Stomach (tissue), 4 donors: ENCODE measurements around the gene MYLK2.

Experiments
- POLR2A ChIP-seq, 4 donors: fragments of 450-650 bp; IDR thresholded peaks; one replicate each; pipeline ENCODE4 v1.6.1; 2016; ENCODE audit warnings: antibody characterized with exemption in 4 of 4, control low read depth in 2 of 4, mild to moderate bottlenecking in 1 of 4, moderate library complexity in 1 of 4
- POLR2AphosphoS5 ChIP-seq, 3 donors: sonication (generic); formaldehyde crosslinking; IDR thresholded peaks; one replicate each; pipeline ENCODE4 v1.6.1; 2016; ENCODE audit warnings: antibody characterized with exemption in 3 of 3
- TF ChIP-seq, protein P1 (sequence below), 7 experiments: fragments of 450-650 bp in 4 of 7; fragments of 200-600 bp in 3 of 7; sonication (generic) in 3 of 7; IDR thresholded peaks; one replicate each; pipeline ENCODE4 v1.5.1; 2016 to 2019; ENCODE audit warnings: antibody characterized with exemption in 7 of 7, control low read depth in 2 of 7, mild to moderate bottlenecking in 1 of 7

DNA sequence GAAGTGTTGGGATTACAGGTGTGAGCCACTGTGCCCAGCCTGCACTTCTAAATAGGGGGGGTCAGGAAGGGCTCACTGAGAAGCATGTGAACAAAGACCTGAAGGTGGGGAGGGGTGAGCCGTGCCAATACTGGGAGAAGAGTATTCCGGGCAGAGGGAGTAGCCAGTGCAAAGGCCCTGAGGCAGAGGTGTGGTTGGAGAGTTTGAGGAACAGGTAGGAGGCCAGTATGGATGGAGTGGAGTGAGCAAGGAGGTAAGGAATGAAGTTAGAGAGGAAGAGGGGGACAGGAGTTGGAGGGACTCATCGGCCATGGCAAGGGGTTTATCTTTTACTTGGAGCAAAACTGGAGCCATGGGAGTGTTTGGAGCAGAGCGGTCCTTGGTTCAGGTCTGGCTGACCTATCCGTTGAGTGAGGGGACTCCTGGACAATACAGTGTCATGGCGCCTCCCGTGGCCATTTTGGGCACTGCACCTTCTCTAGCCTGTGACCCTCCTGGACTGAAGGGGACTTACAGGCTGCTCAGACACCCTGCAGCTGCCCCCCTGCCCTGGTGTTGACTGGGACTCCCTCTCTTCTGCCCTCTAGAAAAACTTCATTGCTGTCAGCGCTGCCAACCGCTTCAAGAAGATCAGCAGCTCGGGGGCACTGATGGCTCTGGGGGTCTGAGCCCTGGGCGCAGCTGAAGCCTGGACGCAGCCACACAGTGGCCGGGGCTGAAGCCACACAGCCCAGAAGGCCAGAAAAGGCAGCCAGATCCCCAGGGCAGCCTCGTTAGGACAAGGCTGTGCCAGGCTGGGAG lies 14.2 kb downstream of the MYLK2 start:
- TF ChIP-seq POLR2A (IDR thresholded peaks at IDR 0.05) (no peak), POLR2AphosphoS5 (IDR thresholded peaks at IDR 0.05) (no peak)
- TF ChIP-seq, protein P1, sequence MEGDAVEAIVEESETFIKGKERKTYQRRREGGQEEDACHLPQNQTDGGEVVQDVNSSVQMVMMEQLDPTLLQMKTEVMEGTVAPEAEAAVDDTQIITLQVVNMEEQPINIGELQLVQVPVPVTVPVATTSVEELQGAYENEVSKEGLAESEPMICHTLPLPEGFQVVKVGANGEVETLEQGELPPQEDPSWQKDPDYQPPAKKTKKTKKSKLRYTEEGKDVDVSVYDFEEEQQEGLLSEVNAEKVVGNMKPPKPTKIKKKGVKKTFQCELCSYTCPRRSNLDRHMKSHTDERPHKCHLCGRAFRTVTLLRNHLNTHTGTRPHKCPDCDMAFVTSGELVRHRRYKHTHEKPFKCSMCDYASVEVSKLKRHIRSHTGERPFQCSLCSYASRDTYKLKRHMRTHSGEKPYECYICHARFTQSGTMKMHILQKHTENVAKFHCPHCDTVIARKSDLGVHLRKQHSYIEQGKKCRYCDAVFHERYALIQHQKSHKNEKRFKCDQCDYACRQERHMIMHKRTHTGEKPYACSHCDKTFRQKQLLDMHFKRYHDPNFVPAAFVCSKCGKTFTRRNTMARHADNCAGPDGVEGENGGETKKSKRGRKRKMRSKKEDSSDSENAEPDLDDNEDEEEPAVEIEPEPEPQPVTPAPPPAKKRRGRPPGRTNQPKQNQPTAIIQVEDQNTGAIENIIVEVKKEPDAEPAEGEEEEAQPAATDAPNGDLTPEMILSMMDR (IDR thresholded peaks at IDR 0.05) = peak in 5 of 7 experiments; percentile 19 to 78 (median 64)
